GM19025 (cell line): Measurements from ENCODE around the gene BCAP31.
"Not testable (repeated sequence)": the region's sequence is repeated elsewhere in the genome, so short reads cannot be mapped to it uniquely, and the experiment has no call there.

Source experiments
- ATAC-seq: cut with Tn5 transposase; IDR thresholded peaks from one replicate; pipeline ENCODE4 v1.9.1; 2021; ENCODE audit warnings: mild to moderate bottlenecking, low read depth, moderate library complexity; ENCODE audit not compliant: unreplicated experiment

BCAP31 gene

DNA sequence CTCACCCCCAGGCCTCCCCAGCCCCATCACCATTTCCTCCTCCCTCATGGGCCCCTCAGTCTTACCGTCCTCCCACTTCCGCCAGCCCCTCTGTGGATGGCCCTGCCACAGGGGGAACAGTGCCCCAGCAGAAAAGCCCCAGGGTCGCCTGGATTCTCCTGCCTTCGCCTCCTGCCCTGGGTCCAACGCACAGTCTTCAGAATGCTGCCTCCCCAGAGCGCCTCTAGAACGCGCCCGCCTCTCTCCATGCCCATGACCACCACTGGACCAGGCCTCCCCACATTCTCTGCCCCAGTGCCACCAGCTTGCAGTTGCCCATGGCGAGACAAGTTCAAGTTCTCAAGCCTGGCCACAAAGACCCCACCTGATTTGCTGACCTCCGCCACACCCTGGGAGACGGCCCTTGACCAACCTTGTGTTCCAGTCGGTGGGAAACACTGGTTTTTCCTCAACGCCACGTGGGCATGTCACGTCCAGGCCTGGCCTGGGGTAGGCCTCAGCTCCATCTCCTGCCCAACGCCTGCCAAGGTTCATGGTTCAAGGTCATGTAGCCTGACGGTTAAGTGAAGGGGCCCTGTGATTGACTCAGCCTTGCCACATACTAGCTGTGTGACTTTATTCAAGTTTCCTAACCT is 39.2 kb upstream of the BCAP31 start:
- no peak for ATAC-seq

GRCh38 chrX:153762626-153763173 is 38.5 kb upstream of the BCAP31 start:
- no peak for ATAC-seq

DNA sequence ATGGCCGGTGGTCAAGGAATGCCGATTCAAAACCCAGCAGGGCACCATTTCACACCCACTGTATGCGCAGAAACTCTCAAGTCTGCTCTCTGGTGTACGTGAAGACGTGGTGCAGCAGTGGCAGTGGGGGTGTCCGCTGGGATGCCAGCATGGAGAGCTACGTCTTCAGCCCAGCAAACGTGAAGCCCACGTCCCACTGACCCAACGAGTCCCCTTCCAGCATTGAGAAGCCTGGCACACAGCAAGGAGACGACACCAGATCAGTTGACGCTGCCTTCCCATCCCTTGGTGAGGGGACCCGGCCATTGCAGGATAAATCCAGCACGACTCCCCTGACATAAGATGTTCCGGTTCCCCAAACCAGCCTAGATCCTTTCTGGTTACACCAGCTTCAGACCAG is 37.7 kb upstream of the BCAP31 start:
- no peak for ATAC-seq

DNA sequence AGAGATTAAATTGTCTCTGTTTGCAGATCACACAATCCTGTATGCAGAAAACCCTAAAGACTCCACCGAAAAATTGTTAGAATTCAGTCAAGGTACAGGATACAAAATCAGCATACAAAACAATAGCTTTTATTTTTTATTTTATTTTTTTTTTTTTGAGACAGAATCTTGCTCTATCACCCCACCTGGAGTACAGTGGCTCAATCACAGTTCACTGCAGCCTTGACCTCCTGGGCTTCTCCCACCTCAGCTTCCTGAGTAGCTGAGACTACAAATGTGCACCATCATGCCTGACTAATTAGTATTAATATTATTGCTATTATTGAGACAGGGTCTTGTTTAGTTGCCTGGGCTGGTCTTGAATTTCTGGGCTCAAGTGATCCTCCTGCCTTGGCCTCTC is 30.9 kb upstream of the BCAP31 start:
- no peak for ATAC-seq

GRCh38 chrX:153750127-153750774 is 26.1 kb upstream of the BCAP31 start:
- ATAC-seq, result no peak

- not testable (repeated sequence) for ATAC-seq
Measured at GRCh38 chrX:153749017-153749416, 24.8 kb upstream of the BCAP31 start.

- not testable (repeated sequence) for ATAC-seq
Measured at GRCh38 chrX:153746991-153747390, 22.8 kb upstream of the BCAP31 start.

- ATAC-seq, result no peak
Measured at GRCh38 chrX:153746359-153746758, 22.2 kb upstream of the BCAP31 start.

- not testable (repeated sequence) for ATAC-seq
Measured at GRCh38 chrX:153745067-153745433, 20.9 kb upstream of the BCAP31 start.

DNA sequence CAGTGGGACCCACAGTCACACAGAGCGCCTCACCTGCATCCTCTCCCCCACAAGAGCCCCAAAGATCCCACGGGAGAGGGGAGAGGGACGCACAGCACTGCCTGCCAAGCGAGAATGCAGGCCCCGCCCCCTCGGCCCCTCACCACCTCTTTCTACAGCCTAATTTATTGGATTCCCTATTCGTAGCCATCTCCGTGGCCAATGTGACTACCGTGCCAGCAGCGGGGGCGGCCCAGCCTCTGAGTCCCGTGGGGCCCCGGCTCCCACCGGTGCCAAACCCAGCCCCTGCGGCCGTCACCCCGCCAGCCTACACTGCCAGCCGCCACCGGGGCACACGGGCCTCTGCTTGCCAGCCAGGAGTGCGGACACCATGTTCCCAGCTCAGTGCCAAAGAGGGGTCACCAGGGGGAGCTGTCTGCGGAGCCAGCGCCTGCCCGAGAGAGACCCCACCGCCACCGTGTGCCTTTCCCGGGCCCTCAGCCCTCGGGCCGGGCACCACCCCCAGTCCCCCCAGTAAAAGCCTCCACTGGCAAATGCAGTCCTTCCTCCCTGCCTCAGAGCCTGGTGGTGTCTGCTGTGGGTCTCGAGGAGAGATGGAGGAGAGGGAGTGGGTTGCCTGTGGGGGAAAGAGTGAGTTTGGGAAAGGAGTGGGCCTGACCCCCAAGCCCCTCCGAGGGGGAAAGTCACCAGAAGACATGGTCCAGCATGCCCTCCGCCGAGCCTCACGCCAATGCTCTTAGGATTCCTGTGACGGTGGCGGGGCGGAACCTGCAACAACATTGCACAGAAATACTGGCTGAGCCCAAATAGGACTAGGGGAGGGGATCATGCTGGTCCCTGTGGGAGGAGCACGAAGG is 20.3 kb upstream of the BCAP31 start:
- ATAC-seq, result no peak

DNA sequence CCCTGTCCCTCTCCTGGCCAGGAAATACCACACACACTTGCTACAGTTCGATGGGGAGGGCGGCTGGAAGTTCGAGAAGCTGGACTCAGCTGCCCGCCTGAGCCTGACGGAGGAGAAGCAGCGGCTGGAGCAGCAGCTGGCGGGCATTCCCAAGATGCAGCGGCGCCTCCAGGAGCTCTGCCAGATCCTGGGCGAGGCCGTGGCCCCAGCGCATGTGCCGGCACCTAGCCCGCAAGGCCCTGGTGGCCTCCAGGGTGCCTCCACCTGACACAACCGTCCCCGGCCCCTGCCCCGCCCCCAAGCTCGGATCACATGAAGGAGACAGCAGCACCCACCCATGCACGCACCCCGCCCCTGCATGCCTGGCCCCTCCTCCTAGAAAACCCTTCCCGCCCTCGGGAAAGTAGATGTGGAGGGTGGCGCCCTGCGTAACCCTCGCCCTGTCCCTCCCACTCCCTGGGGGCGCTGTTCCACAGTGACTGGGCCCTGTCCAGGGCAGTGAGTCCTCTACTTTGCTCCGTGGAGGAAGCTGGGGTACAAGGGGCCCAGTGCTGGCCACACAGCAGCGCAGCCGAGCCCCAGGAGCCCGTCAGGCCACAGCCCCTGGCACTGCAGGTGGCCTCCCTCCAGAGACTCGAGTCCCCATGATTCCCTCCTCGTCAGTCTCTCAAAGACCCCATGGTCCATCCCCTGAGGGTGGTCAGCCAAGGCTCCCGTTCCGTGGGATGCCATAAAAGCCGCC is 19.5 kb upstream of the BCAP31 start:
- not testable (repeated sequence) for ATAC-seq

GRCh38 chrX:153742796-153743467 is 18.7 kb upstream of the BCAP31 start:
- ATAC-seq, result not testable (repeated sequence)

GRCh38 chrX:153742111-153742510 is 17.9 kb upstream of the BCAP31 start:
- ATAC-seq, result not testable (repeated sequence)

GRCh38 chrX:153741446-153741845 is 17.3 kb upstream of the BCAP31 start:
- no peak for ATAC-seq

GRCh38 chrX:153740631-153741222 is 16.5 kb upstream of the BCAP31 start:
- ATAC-seq, result no peak

DNA sequence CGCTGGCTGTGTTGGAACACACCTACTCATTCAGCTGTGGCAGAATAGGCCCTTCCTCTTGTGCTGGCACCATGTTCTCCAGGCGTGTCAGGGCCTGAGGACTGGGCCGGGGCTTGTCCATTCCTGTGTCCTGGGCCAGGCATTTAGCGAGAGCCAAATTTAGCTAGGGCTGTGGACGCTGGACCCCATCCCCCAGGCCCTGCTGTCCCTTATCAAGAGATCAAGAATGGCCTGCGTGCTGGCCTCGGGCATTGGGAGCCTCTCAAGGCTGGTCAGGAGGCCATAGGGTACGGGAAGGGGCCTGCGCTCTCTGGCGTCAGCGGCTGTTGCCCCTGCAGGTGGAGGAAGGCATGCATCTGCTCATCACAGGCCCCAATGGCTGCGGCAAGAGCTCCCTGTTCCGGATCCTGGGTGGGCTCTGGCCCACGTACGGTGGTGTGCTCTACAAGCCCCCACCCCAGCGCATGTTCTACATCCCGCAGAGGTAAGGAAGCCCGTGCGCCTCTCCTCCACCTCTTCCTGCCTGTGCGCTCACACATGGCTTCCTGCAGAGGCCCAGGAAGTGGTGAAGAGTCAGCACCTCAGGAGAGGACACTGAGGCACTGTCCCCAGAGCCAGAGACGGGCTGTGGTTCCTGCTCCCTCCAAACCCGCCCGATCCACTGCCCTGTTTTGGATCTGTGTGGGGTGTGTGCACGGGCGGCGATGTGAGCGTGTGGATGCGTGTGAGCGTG is 15.7 kb upstream of the BCAP31 start:
- no peak for ATAC-seq

- no peak for ATAC-seq
Measured at GRCh38 chrX:153738056-153738605, 13.9 kb upstream of the BCAP31 start.

DNA sequence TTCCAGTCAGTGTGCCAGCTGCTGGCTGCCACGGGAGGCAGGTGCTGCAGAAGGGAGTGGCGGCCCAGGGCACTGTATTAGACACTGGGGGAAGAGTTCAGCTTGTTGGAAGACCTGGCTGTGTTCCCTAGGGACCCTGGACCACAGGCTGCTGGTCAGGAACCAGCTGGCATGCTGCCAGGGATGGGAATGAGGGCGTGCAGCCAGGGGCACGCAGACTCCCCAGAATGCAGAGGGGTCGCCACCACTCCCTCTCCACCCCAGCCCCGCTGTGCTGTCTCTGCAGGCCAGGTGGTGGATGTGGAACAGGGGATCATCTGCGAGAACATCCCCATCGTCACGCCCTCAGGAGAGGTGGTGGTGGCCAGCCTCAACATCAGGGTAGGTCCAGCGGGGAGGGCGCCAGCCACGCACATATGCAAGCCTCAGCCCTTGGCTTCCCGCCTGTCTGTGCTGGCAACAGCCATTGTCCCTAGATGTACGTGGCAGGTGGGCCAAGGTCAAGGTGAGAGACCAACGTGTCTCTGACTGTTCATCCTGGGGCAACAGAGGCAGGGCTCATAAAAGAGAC is 12.8 kb upstream of the BCAP31 start:
- ATAC-seq, result no peak
